ENCODE data around the gene MAPK8.

DNA sequence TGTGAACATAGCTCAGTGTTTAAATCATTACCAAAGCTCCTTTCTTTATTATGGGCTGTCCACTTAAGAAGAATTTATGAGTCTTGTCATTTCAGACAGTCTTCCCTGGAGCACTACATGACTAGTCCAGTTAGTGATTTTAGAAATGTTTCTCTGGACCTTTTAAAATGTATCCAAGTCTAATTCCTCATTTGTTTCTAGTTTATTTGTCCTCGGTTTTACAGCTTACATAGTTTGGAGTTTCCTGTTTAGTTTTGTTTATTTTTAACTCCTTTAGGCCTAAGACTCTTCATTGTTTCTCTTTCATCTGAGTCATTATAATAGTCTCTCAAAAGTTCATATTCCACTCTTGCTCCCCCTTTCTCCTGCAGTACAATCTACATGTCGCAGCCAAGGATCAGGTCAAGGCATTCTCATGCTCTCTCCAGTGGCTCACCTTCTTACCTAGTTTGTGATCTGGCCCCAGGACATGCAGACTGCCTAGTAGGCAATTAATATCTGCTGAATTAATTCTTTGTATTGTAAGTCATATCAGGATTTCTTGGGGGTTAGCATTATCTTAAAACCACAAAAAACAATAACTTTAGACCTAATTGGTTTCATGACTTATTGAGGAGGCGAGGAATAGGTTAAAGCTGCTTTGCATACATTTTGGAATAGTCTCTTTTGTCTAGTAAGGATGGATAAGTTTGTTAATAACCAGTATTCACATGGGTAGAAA lies 93.8 kb downstream of the MAPK8 start:
- TF ChIP-seq, protein P1, sequence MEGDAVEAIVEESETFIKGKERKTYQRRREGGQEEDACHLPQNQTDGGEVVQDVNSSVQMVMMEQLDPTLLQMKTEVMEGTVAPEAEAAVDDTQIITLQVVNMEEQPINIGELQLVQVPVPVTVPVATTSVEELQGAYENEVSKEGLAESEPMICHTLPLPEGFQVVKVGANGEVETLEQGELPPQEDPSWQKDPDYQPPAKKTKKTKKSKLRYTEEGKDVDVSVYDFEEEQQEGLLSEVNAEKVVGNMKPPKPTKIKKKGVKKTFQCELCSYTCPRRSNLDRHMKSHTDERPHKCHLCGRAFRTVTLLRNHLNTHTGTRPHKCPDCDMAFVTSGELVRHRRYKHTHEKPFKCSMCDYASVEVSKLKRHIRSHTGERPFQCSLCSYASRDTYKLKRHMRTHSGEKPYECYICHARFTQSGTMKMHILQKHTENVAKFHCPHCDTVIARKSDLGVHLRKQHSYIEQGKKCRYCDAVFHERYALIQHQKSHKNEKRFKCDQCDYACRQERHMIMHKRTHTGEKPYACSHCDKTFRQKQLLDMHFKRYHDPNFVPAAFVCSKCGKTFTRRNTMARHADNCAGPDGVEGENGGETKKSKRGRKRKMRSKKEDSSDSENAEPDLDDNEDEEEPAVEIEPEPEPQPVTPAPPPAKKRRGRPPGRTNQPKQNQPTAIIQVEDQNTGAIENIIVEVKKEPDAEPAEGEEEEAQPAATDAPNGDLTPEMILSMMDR (IDR thresholded peaks at IDR 0.05): no peak
- TF ChIP-seq POLR2A (IDR thresholded peaks at IDR 0.05) (no peak), POLR2AphosphoS5 (IDR thresholded peaks at IDR 0.05) (no peak)
